WERI-Rb-1 (cell line): ENCODE measurements around the gene SIAH2.

Experiments used
- DNase-seq: peaks from one replicate; pipeline ENCODE4 v3.0.0-alpha.2; 2020
- H3K27ac ChIP-seq: fragments of 250-450 bp; sonication (Bioruptor Pico); 2 replicates; pipeline ENCODE4 v1.5.1; 2020; ENCODE audit warnings: mild to moderate bottlenecking, moderate library complexity
- H3K27me3 ChIP-seq: fragments of 250-450 bp; sonication (Bioruptor Pico); 2 replicates; pipeline ENCODE4 v1.5.1; 2021; ENCODE audit warnings: mild to moderate bottlenecking, low read depth, moderate library complexity; ENCODE audit not compliant: insufficient read depth, severe bottlenecking
- H3K36me3 ChIP-seq: fragments of 250-450 bp; sonication (Bioruptor Pico); 2 replicates; pipeline ENCODE4 v1.5.1; 2020; ENCODE audit warnings: mild to moderate bottlenecking, moderate library complexity
- H3K4me3 ChIP-seq: 2 replicates; pipeline ENCODE4 v1.5.1; 2011; ENCODE audit warnings: low read depth, mild to moderate bottlenecking, control low read depth, low read length
- H3K9me3 ChIP-seq: fragments of 250-450 bp; sonication (Bioruptor Pico); 2 replicates; pipeline ENCODE4 v1.5.1; 2021; ENCODE audit warnings: mild to moderate bottlenecking, moderate library complexity; ENCODE audit not compliant: severe bottlenecking
- TF ChIP-seq, protein P1 (sequence below): IDR thresholded peaks from 2 replicates; pipeline ENCODE4 v1.5.1; 2011; ENCODE audit warnings: low read depth, mild to moderate bottlenecking, control low read depth, inconsistent platforms, low read length

Gene SIAH2, protein sequence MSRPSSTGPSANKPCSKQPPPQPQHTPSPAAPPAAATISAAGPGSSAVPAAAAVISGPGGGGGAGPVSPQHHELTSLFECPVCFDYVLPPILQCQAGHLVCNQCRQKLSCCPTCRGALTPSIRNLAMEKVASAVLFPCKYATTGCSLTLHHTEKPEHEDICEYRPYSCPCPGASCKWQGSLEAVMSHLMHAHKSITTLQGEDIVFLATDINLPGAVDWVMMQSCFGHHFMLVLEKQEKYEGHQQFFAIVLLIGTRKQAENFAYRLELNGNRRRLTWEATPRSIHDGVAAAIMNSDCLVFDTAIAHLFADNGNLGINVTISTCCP

DNA sequence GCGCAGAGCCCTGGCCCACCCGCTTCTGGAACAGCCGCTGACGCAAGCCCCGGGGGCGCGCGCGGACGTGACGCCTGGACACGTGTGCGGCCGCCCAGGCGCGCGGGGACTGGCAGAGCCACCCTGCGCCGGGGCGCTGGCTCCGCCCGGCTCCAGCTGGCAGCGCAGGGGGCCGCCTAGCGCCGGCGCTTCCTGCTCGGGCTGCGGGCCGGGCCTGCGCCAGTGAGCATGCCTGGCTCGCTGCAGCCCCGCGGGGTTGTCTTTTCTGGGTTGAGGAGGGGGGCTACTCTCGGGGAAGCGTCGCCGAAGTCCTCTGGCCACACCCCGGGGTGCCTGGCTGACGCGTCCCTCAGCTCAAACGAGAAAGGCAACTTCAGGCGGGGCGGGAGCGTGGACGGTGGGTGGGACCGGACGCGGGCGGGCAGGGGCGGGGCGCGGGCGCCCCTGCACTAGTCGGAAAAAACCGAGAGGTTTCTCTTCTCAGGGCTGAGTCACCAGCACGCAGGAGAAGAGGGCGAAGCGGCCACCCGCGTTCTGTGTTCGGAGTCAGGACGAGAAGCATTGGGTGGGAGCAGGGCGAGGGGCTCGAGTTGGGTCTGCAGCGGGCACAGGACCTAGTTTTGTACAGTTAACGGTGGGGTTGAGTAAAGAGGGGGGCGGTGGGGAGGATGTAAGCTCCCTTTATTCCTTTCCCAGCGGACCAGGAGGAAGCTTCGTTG is at the start of gene SIAH2:
TSS of gene SIAH2 (minus strand) at position 48 of the 719 bp plus-strand sequence. CDS start 320 bp downstream, outside the sequence.
- Histone ChIP-seq H3K9me3 (peaks cover 6% of the 10 kb centered on the region), H3K27me3 (peaks cover 82% of the 10 kb centered on the region), H3K27ac (no peak within 1 kb of the TSS), H3K36me3 (no peaks in the 10 kb centered on the region), H3K4me3 (peak within 1 kb of the TSS; percentile 39)
- TF ChIP-seq, protein P1, sequence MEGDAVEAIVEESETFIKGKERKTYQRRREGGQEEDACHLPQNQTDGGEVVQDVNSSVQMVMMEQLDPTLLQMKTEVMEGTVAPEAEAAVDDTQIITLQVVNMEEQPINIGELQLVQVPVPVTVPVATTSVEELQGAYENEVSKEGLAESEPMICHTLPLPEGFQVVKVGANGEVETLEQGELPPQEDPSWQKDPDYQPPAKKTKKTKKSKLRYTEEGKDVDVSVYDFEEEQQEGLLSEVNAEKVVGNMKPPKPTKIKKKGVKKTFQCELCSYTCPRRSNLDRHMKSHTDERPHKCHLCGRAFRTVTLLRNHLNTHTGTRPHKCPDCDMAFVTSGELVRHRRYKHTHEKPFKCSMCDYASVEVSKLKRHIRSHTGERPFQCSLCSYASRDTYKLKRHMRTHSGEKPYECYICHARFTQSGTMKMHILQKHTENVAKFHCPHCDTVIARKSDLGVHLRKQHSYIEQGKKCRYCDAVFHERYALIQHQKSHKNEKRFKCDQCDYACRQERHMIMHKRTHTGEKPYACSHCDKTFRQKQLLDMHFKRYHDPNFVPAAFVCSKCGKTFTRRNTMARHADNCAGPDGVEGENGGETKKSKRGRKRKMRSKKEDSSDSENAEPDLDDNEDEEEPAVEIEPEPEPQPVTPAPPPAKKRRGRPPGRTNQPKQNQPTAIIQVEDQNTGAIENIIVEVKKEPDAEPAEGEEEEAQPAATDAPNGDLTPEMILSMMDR, result no peak
- DNase-seq, result peak; percentile 22

GRCh38 chr3:150811984-150812383 is 49.0 kb upstream of the SIAH2 start:
- no peak overlapping the region for H3K27ac ChIP-seq
- peaks cover 71% of the 10 kb centered on the region for H3K27me3 ChIP-seq
- TF ChIP-seq, protein P1, result no peak
- no peak for DNase-seq
- no peaks in the 10 kb centered on the region for H3K9me3 ChIP-seq
- no peak overlapping the region for H3K4me3 ChIP-seq
- no peaks in the 10 kb centered on the region for H3K36me3 ChIP-seq

DNA sequence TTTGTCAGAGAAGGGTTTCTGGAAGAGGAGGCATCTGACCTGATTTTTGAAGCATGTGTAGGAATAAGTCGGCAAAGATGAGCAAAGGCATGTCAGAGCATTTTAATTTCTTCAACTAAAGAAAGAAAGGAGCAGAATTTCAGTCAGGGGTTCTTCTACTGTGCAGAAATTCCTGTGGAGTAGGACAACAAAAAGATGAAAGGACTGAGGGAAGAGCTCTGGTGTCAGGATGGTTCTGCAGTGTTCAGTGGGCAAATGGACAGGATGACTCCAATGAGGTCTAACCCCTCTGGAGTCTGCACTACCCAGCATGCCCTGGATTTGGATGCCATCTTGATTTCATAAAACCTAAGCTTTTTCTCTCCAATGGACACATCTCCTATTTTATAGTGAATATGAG is 47.7 kb upstream of the SIAH2 start:
- peaks cover 82% of the 10 kb centered on the region for H3K27me3 ChIP-seq
- H3K4me3 ChIP-seq, result no peak overlapping the region
- TF ChIP-seq, protein P1, result no peak
- DNase-seq, result no peak
- H3K9me3 ChIP-seq, result no peaks in the 10 kb centered on the region
- no peak overlapping the region for H3K27ac ChIP-seq
- no peaks in the 10 kb centered on the region for H3K36me3 ChIP-seq

GRCh38 chr3:150806185-150806835 is 43.3 kb upstream of the SIAH2 start:
- DNase-seq, result no peak
- Histone ChIP-seq H3K27me3 (peaks cover 92% of the 10 kb centered on the region), H3K27ac (no peak overlapping the region), H3K9me3 (no peaks in the 10 kb centered on the region), H3K36me3 (no peaks in the 10 kb centered on the region), H3K4me3 (no peak overlapping the region)
- TF ChIP-seq, protein P1, result no peak

- TF ChIP-seq, protein P1, result no peak
- Histone ChIP-seq H3K9me3 (no peaks in the 10 kb centered on the region), H3K4me3 (no peak overlapping the region), H3K36me3 (no peaks in the 10 kb centered on the region), H3K27ac (no peak overlapping the region), H3K27me3 (peaks cover 94% of the 10 kb centered on the region)
- no peak for DNase-seq
Measured at GRCh38 chr3:150805354-150805753, 42.4 kb upstream of the SIAH2 start.
